ENCODE results near the gene CDC42. TPM values are rescaled to one million over a fixed set of nuclear protein-coding genes. Genes with fewer than 3 reads are reported as not detected.

CDC42 gene
- polyA plus RNA-seq, 1 donor from 2014 or later, result 913 TPM

DNA sequence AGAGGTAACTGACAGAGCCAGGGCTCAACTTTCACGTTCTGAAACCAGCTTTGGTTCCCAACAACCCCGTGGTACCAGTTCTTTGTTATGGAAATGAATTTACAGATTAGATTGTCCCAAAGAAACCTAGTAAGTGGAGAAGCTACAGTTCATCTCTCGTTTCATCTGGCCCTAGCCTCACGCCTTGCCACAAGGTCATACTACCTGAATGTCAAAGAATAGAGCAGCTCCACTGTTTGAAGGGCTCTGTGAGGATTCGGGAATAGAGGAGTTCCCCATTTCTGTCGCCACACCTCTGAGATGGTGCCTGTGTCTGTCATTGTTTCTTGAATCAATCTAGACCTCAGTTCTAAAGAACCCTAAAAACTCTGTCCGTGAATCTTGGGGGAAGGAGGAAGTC, 15.0 kb upstream of the CDC42 start:
- no peak for TF ChIP-seq SMC3 (conservative IDR thresholded peaks at IDR 0.05; ENCODE audit: poor library complexity)
- no peak for TF ChIP-seq POLR2AphosphoS5 (IDR thresholded peaks at IDR 0.05)
- no peak overlapping the region for H2AFZ ChIP-seq (ENCODE audit: low read depth, low read length)
- H3K27me3 ChIP-seq (ENCODE audit: insufficient read depth, low read depth, low read length), result no peaks in the 10 kb centered on the region
- no peak overlapping the region for H3K9ac ChIP-seq (ENCODE audit: low read length)
- H3K9me2 ChIP-seq (ENCODE audit: insufficient read depth, low read length), result no peaks in the 10 kb centered on the region
- H3K9me3 ChIP-seq (ENCODE audit: low read length), result no peaks in the 10 kb centered on the region
- no peaks in the 10 kb centered on the region for H4K20me1 ChIP-seq (ENCODE audit: insufficient read depth)
- no peak overlapping the region for H3K27ac ChIP-seq (ENCODE audit: low read length)
- H3K36me3 ChIP-seq (ENCODE audit: insufficient read depth, low read length), result no peaks in the 10 kb centered on the region
- H3K4me2 ChIP-seq (ENCODE audit: low read length), result no peak overlapping the region
- no peaks in the 10 kb centered on the region for H3K79me2 ChIP-seq (replicated peaks; ENCODE audit: insufficient read depth, low read length)
- no peak overlapping the region for H3K4me3 ChIP-seq (ENCODE audit: low read length)
- H3F3A ChIP-seq (ENCODE audit: insufficient read depth, low read length, poor library complexity, severe bottlenecking), result no peaks in the 10 kb centered on the region

GRCh38 chr1:22038036-22038435, 14.5 kb upstream of the CDC42 start:
- Histone ChIP-seq H3K36me3 (ENCODE audit: insufficient read depth, low read length) (no peaks in the 10 kb centered on the region), H3K4me3 (ENCODE audit: low read length) (no peak overlapping the region), H3F3A (ENCODE audit: insufficient read depth, low read length, poor library complexity, severe bottlenecking) (no peaks in the 10 kb centered on the region), H3K9me2 (ENCODE audit: insufficient read depth, low read length) (no peaks in the 10 kb centered on the region), H3K27ac (ENCODE audit: low read length) (no peak overlapping the region), H3K79me2 (replicated peaks; ENCODE audit: insufficient read depth, low read length) (no peaks in the 10 kb centered on the region), H3K4me2 (ENCODE audit: low read length) (no peak overlapping the region), H3K9me3 (ENCODE audit: low read length) (no peaks in the 10 kb centered on the region), H3K9ac (ENCODE audit: low read length) (no peak overlapping the region), H2AFZ (ENCODE audit: low read depth, low read length) (no peak overlapping the region), H4K20me1 (ENCODE audit: insufficient read depth) (no peaks in the 10 kb centered on the region), H3K27me3 (ENCODE audit: insufficient read depth, low read depth, low read length) (no peaks in the 10 kb centered on the region)
- TF ChIP-seq, protein P1, sequence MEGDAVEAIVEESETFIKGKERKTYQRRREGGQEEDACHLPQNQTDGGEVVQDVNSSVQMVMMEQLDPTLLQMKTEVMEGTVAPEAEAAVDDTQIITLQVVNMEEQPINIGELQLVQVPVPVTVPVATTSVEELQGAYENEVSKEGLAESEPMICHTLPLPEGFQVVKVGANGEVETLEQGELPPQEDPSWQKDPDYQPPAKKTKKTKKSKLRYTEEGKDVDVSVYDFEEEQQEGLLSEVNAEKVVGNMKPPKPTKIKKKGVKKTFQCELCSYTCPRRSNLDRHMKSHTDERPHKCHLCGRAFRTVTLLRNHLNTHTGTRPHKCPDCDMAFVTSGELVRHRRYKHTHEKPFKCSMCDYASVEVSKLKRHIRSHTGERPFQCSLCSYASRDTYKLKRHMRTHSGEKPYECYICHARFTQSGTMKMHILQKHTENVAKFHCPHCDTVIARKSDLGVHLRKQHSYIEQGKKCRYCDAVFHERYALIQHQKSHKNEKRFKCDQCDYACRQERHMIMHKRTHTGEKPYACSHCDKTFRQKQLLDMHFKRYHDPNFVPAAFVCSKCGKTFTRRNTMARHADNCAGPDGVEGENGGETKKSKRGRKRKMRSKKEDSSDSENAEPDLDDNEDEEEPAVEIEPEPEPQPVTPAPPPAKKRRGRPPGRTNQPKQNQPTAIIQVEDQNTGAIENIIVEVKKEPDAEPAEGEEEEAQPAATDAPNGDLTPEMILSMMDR (IDR thresholded peaks at IDR 0.05; ENCODE audit: poor library complexity, severe bottlenecking), result no peak
- TF ChIP-seq TAF1 (IDR thresholded peaks at IDR 0.05; ENCODE audit: low read depth) (no peak), RAD21 (conservative IDR thresholded peaks at IDR 0.05) (no peak), EZH2 (IDR thresholded peaks at IDR 0.05; ENCODE audit: borderline replicate concordance, insufficient read depth, low read length, poor library complexity, severe bottlenecking) (no peak), SMC3 (conservative IDR thresholded peaks at IDR 0.05; ENCODE audit: poor library complexity) (no peak), EP300 (conservative IDR thresholded peaks at IDR 0.05; ENCODE audit: poor library complexity, severe bottlenecking) (no peak), REST (IDR thresholded peaks at IDR 0.05; ENCODE audit: borderline replicate concordance) (no peak), MXI1 (conservative IDR thresholded peaks at IDR 0.05; ENCODE audit: poor library complexity, severe bottlenecking) (no peak), POLR2AphosphoS5 (IDR thresholded peaks at IDR 0.05) (no peak)

All from neural cell (in vitro differentiated cells).